ENCODE results near the gene TRIO. TPM values are rescaled to one million over a fixed set of nuclear protein-coding genes. Genes with fewer than 3 reads are reported as not detected.

Gene TRIO
- total and polyA plus RNA-seq, 2 donors (not counting 1 experiment from before 2014, with no cell fraction given) = 134 to 281 TPM

GRCh38 chr5:14367364-14367763 is 224.2 kb downstream of the TRIO start:
- DNase-seq (ENCODE audit: low read depth in 2 of 2) = no peak
- TF ChIP-seq CTCF (conservative IDR thresholded peaks at IDR 0.05 in 1 of 2, IDR thresholded peaks at IDR 0.05 in 1 of 2; ENCODE audit: low read depth in 1 of 2, low read length in 2 of 2) = no peak
- no peak for TF ChIP-seq EZH2 (IDR thresholded peaks at IDR 0.05; ENCODE audit: low read length, missing control alignments)
- Histone ChIP-seq H2AFZ (ENCODE audit: low read length) (no peak overlapping the region), H3K9me3 (ENCODE audit: control insufficient read depth, insufficient read depth, low read depth, low read length) (no peaks in the 10 kb centered on the region), H3K4me3 (replicated peaks in 1 of 4; ENCODE audit: control extremely low read depth in 1 of 4, insufficient read depth in 1 of 4, low read depth in 3 of 4, low read length in 4 of 4) (no peak overlapping the region), H3K27me3 (ENCODE audit: control insufficient read depth, insufficient read depth, low read length) (no peaks in the 10 kb centered on the region), H3K4me1 (ENCODE audit: control insufficient read depth, extremely low read depth, insufficient read depth, low read length) (no peaks in the 10 kb centered on the region), H3K36me3 (ENCODE audit: control insufficient read depth, insufficient read depth, low read length) (peaks cover 38% of the 10 kb centered on the region), H3K79me2 (ENCODE audit: control insufficient read depth, insufficient read depth, low read length) (peaks cover 18% of the 10 kb centered on the region), H3K4me2 (ENCODE audit: extremely low read depth, insufficient read depth, low read length) (no peak overlapping the region), H3K9ac (ENCODE audit: insufficient read depth, low read length) (no peak overlapping the region), H3K27ac (ENCODE audit: insufficient read depth, low read length) (no peak overlapping the region), H4K20me1 (ENCODE audit: control insufficient read depth, extremely low read depth, insufficient read depth, low read length) (no peaks in the 10 kb centered on the region)

GRCh38 chr5:14369780-14370179 is 226.6 kb downstream of the TRIO start:
- no peak overlapping the region for H3K4me3 ChIP-seq (replicated peaks in 1 of 4; ENCODE audit: control extremely low read depth in 1 of 4, insufficient read depth in 1 of 4, low read depth in 3 of 4, low read length in 4 of 4)
- TF ChIP-seq EZH2 (IDR thresholded peaks at IDR 0.05; ENCODE audit: low read length, missing control alignments) (no peak), CTCF (conservative IDR thresholded peaks at IDR 0.05 in 1 of 2, IDR thresholded peaks at IDR 0.05 in 1 of 2; ENCODE audit: low read depth in 1 of 2, low read length in 2 of 2) (no peak)
- no peaks in the 10 kb centered on the region for H3K9me3 ChIP-seq (ENCODE audit: control insufficient read depth, insufficient read depth, low read depth, low read length)
- no peak overlapping the region for H3K9ac ChIP-seq (ENCODE audit: insufficient read depth, low read length)
- H2AFZ ChIP-seq (ENCODE audit: low read length) = no peak overlapping the region
- H3K4me2 ChIP-seq (ENCODE audit: extremely low read depth, insufficient read depth, low read length) = no peak overlapping the region
- peaks cover 41% of the 10 kb centered on the region for H3K36me3 ChIP-seq (ENCODE audit: control insufficient read depth, insufficient read depth, low read length)
- H3K4me1 ChIP-seq (ENCODE audit: control insufficient read depth, extremely low read depth, insufficient read depth, low read length) = no peaks in the 10 kb centered on the region
- H3K27me3 ChIP-seq (ENCODE audit: control insufficient read depth, insufficient read depth, low read length) = no peaks in the 10 kb centered on the region
- no peaks in the 10 kb centered on the region for H4K20me1 ChIP-seq (ENCODE audit: control insufficient read depth, extremely low read depth, insufficient read depth, low read length)
- peaks cover 21% of the 10 kb centered on the region for H3K79me2 ChIP-seq (ENCODE audit: control insufficient read depth, insufficient read depth, low read length)
- no peak for DNase-seq (ENCODE audit: low read depth in 2 of 2)
- no peak overlapping the region for H3K27ac ChIP-seq (ENCODE audit: insufficient read depth, low read length)

- Histone ChIP-seq H4K20me1 (ENCODE audit: control insufficient read depth, extremely low read depth, insufficient read depth, low read length) (no peaks in the 10 kb centered on the region), H3K27me3 (ENCODE audit: control insufficient read depth, insufficient read depth, low read length) (no peaks in the 10 kb centered on the region), H3K36me3 (ENCODE audit: control insufficient read depth, insufficient read depth, low read length) (peaks cover 37% of the 10 kb centered on the region), H3K79me2 (ENCODE audit: control insufficient read depth, insufficient read depth, low read length) (peaks cover 22% of the 10 kb centered on the region), H3K4me3 (replicated peaks in 1 of 4; ENCODE audit: control extremely low read depth in 1 of 4, insufficient read depth in 1 of 4, low read depth in 3 of 4, low read length in 4 of 4) (no peak overlapping the region), H3K9ac (ENCODE audit: insufficient read depth, low read length) (no peak overlapping the region), H3K9me3 (ENCODE audit: control insufficient read depth, insufficient read depth, low read depth, low read length) (no peaks in the 10 kb centered on the region), H3K27ac (ENCODE audit: insufficient read depth, low read length) (no peak overlapping the region), H3K4me1 (ENCODE audit: control insufficient read depth, extremely low read depth, insufficient read depth, low read length) (no peaks in the 10 kb centered on the region), H3K4me2 (ENCODE audit: extremely low read depth, insufficient read depth, low read length) (no peak overlapping the region), H2AFZ (ENCODE audit: low read length) (no peak overlapping the region)
- TF ChIP-seq CTCF (conservative IDR thresholded peaks at IDR 0.05 in 1 of 2, IDR thresholded peaks at IDR 0.05 in 1 of 2; ENCODE audit: low read depth in 1 of 2, low read length in 2 of 2) (no peak), EZH2 (IDR thresholded peaks at IDR 0.05; ENCODE audit: low read length, missing control alignments) (no peak)
- no peak for DNase-seq (ENCODE audit: low read depth in 2 of 2)
Measured at GRCh38 chr5:14370386-14370785, 227.2 kb downstream of the TRIO start.
